OCI-LY7 (cell line): ENCODE data around the gene FRAS1. TPM values are rescaled to one million over a fixed set of nuclear protein-coding genes. Genes with fewer than 3 reads are reported as not detected.

ENCODE experiments used
- BruUV-seq: library from RNA; stranded (reverse); fragments of 400-500 nt; replicated peaks from 2 replicates; lab custom pipeline; 2021; lab: Mats Ljungman, UMichigan
- CTCF ChIA-PET: fragments of 300-600 bp; sonication (Branson Sonifier 250); formaldehyde crosslinking; loops from one replicate; lab custom pipeline; 2022; ENCODE audit warnings: antibody characterized with exemption; ENCODE audit not compliant: unreplicated experiment; lab: Charles Lee
- POLR2A ChIA-PET: fragments of 300-600 bp; sonication (Branson Sonifier 250); formaldehyde crosslinking; loops from one replicate; lab custom pipeline; 2022; ENCODE audit warnings: antibody characterized with exemption; lab: Charles Lee
- DNase-seq: peaks from one replicate; pipeline ENCODE4 v3.0.0-alpha.2; 2015; ENCODE audit warnings: low spot score
- H2AFZ ChIP-seq: fragments of 200-600 bp; sonication (generic), shearing (Covaris generic); 2 replicates; pipeline ENCODE4 v1.6.1; 2014; ENCODE audit warnings: mild to moderate bottlenecking, antibody characterized with exemption, low read length, moderate library complexity
- H3K27ac ChIP-seq: fragments of 200-600 bp; sonication (generic); 2 replicates; pipeline ENCODE4 v1.5.1; 2014; ENCODE audit warnings: mixed run types, low read depth, mild to moderate bottlenecking, moderate library complexity, low read length, inconsistent platforms; ENCODE audit not compliant: poor library complexity, severe bottlenecking
- H3K36me3 ChIP-seq: fragments of 200-600 bp; sonication (generic); 2 replicates; pipeline ENCODE4 v1.6.1; 2014; ENCODE audit warnings: mild to moderate bottlenecking, antibody characterized with exemption, low read length, moderate library complexity, mixed read lengths; ENCODE audit not compliant: insufficient read depth
- H3K4me1 ChIP-seq: fragments of 200-600 bp; sonication (generic); 2 replicates; pipeline ENCODE4 v1.5.1; 2014; ENCODE audit warnings: mild to moderate bottlenecking, low read length; ENCODE audit not compliant: insufficient read depth, poor library complexity, severe bottlenecking
- H3K4me2 ChIP-seq: fragments of 200-600 bp; sonication (generic); 2 replicates; pipeline ENCODE4 v1.6.1; 2014; ENCODE audit warnings: mild to moderate bottlenecking, low read length
- H3K4me3 ChIP-seq: fragments of 200-600 bp; sonication (generic); 2 replicates; pipeline ENCODE4 v1.5.1; 2014; ENCODE audit warnings: mild to moderate bottlenecking, low read depth, low read length; ENCODE audit not compliant: poor library complexity, severe bottlenecking
- H3K79me2 ChIP-seq: fragments of 200-600 bp; sonication (generic); 2 replicates; pipeline ENCODE4 v1.6.1; 2016; ENCODE audit warnings: low read depth, mild to moderate bottlenecking, low read length, moderate library complexity, mixed read lengths; ENCODE audit not compliant: insufficient read depth
- H3K9me2 ChIP-seq: fragments of 200-600 bp; sonication (generic); 2 replicates; pipeline ENCODE4 v1.6.1; 2016; ENCODE audit warnings: mild to moderate bottlenecking, low read length, mixed read lengths; ENCODE audit not compliant: insufficient read depth
- H3K9me3 ChIP-seq: fragments of 200-600 bp; sonication (generic); 2 replicates; pipeline ENCODE4 v1.6.1; 2014; ENCODE audit warnings: mild to moderate bottlenecking, mixed run types, low read length, mixed read lengths
- H4K20me1 ChIP-seq: fragments of 200-600 bp; sonication (generic); 2 replicates; pipeline ENCODE4 v1.6.1; 2014; ENCODE audit warnings: mild to moderate bottlenecking, antibody characterized with exemption, low read length, moderate library complexity, mixed read lengths; ENCODE audit not compliant: insufficient read depth
- EZH2phosphoT487 ChIP-seq: fragments of 200-600 bp; sonication (generic); IDR thresholded peaks from 2 replicates; pipeline ENCODE4 v1.6.1; 2018; ENCODE audit warnings: low read depth, borderline replicate concordance, mild to moderate bottlenecking, mixed run types, antibody characterized with exemption, low read length, moderate library complexity, mixed read lengths
- intact Hi-C: fragments of 100-400 bp; cut with micrococcal nuclease; formaldehyde crosslinking; loops from one replicate; pipeline ENCODE4 v1.10.0; 2022; ENCODE audit not compliant: unreplicated experiment
- total RNA-seq, 2 experiments: library from RNA; depleted of rRNA in 1 of 2; stranded (reverse); fragments of >200 nt in 1 of 2; shearing (Covaris generic) in 1 of 2; gene quantifications; 2 replicates each; pipeline ENCODE4 v1.2.3, GENCODE V29; 2014 to 2022
- TF ChIP-seq, protein P1 (sequence below): fragments of 200-600 bp; sonication (generic); conservative IDR thresholded peaks from 2 replicates; pipeline ENCODE4 v1.5.1; 2014; ENCODE audit warnings: mild to moderate bottlenecking, antibody characterized with exemption, low read length, moderate library complexity, mixed read lengths

Gene FRAS1
- total RNA-seq, 2 experiments from 2014 or later, result 0.19 to 0.30 TPM

DNA sequence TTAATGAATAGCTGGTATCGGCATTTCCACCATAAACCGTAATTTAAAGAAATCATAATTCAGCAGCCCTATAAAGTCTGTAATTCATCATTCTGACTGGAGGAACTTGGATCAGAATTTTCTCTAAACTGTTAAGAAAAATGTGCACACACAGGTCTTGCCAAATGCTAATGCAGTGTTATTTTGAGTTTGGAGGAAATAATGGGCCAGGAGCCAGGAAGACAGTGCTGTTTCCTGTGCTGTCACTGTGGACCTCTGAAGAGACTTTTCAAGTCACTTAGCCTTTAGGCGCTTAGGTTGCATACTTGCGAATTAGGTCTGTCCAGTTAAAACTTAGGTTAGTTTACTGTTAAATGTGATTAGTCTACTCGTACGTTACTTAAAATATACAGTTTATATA lies 357.0 kb downstream of the FRAS1 start:
- H3K4me3 ChIP-seq, result no peak overlapping the region
- no peak overlapping the region for H3K4me2 ChIP-seq
- TF ChIP-seq, protein P1, sequence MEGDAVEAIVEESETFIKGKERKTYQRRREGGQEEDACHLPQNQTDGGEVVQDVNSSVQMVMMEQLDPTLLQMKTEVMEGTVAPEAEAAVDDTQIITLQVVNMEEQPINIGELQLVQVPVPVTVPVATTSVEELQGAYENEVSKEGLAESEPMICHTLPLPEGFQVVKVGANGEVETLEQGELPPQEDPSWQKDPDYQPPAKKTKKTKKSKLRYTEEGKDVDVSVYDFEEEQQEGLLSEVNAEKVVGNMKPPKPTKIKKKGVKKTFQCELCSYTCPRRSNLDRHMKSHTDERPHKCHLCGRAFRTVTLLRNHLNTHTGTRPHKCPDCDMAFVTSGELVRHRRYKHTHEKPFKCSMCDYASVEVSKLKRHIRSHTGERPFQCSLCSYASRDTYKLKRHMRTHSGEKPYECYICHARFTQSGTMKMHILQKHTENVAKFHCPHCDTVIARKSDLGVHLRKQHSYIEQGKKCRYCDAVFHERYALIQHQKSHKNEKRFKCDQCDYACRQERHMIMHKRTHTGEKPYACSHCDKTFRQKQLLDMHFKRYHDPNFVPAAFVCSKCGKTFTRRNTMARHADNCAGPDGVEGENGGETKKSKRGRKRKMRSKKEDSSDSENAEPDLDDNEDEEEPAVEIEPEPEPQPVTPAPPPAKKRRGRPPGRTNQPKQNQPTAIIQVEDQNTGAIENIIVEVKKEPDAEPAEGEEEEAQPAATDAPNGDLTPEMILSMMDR, result no peak
- H2AFZ ChIP-seq, result no peak overlapping the region
- ChIA-PET POLR2A (interaction anchor here (0.6 kb wide), 1 partner anchor 1071 kb away, joined by 3 read pairs; no protein-coding TSS in a partner anchor), CTCF (no interaction called here)
- no peak for DNase-seq
- BruUV-seq, result no TSS peak
- H3K79me2 ChIP-seq, result no peaks in the 10 kb centered on the region
- no peaks in the 10 kb centered on the region for H4K20me1 ChIP-seq
- no peaks in the 10 kb centered on the region for H3K9me2 ChIP-seq
- no peaks in the 10 kb centered on the region for H3K4me1 ChIP-seq
- H3K9me3 ChIP-seq, result no peaks in the 10 kb centered on the region
- intact Hi-C loops, result no loop called here
- H3K27ac ChIP-seq, result no peak overlapping the region
- no peaks in the 10 kb centered on the region for H3K36me3 ChIP-seq

DNA sequence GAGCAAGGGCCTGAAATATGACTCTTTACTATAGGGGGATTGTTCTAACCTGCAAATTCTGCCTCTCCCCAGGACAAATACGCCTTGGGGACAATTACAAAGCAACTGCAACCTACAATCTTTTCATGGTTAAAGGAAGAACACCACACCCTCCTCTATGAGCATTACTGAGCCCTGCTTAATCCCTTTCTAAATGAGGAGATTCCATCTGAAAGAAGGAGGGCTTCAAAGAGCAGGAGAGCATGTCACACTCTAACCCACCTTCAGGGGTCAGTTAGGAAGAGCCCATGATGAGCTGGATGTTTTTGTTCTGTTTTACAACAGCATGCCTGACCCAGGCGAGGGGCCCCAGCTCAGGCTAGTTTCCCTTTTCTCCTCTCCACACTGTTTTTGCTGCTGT lies 360.5 kb downstream of the FRAS1 start:
- ChIA-PET POLR2A (interaction anchor here (1.2 kb wide), 1 partner anchor 15 kb away, joined by 3 read pairs; no protein-coding TSS in a partner anchor), CTCF (no interaction called here)
- H4K20me1 ChIP-seq, result no peaks in the 10 kb centered on the region
- no TSS peak for BruUV-seq
- no peaks in the 10 kb centered on the region for H3K4me1 ChIP-seq
- intact Hi-C loops, result no loop called here
- H2AFZ ChIP-seq, result no peak overlapping the region
- no peaks in the 10 kb centered on the region for H3K79me2 ChIP-seq
- H3K4me2 ChIP-seq, result no peak overlapping the region
- no peak overlapping the region for H3K4me3 ChIP-seq
- H3K27ac ChIP-seq, result no peak overlapping the region
- H3K36me3 ChIP-seq, result no peaks in the 10 kb centered on the region
- no peak for DNase-seq
- no peaks in the 10 kb centered on the region for H3K9me2 ChIP-seq
- TF ChIP-seq, protein P1, result no peak
- no peak for TF ChIP-seq EZH2phosphoT487
- H3K9me3 ChIP-seq, result no peaks in the 10 kb centered on the region

DNA sequence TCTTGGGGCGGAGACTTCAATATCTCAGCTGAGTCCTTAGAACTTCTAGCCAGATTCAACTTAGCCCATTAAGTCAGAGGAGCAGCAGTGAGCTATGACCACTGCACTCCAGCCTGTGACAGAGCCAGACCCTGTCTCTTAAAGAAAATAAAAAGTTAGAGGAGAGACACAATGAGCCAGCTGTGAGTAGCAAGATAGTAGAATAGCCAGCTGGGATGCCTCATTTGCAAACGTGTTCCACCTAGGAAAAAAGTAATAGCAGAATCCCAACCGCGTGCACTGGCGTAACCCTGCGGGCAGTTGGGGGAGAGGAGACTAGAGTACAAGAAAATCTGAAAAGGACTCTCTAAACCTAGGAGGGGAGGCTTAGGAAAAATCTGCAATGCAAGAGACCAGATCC lies 361.3 kb downstream of the FRAS1 start:
- no peak for DNase-seq
- no peaks in the 10 kb centered on the region for H3K9me2 ChIP-seq
- H3K79me2 ChIP-seq, result no peaks in the 10 kb centered on the region
- H3K36me3 ChIP-seq, result no peaks in the 10 kb centered on the region
- no TSS peak for BruUV-seq
- ChIA-PET POLR2A (no interaction called here), CTCF (no interaction called here)
- no peaks in the 10 kb centered on the region for H4K20me1 ChIP-seq
- no peak overlapping the region for H3K4me2 ChIP-seq
- no peaks in the 10 kb centered on the region for H3K9me3 ChIP-seq
- TF ChIP-seq, protein P1, result no peak
- TF ChIP-seq EZH2phosphoT487, result no peak
- intact Hi-C loops, result no loop called here
- H3K27ac ChIP-seq, result no peak overlapping the region
- no peaks in the 10 kb centered on the region for H3K4me1 ChIP-seq
- H2AFZ ChIP-seq, result no peak overlapping the region
- H3K4me3 ChIP-seq, result no peak overlapping the region
